Endothelial cell of umbilical vein (primary cell): ENCODE data around the gene MAPK8IP2.

Source experiments
- CTCF ChIP-seq, 2 donors: IDR thresholded peaks; 1 replicate in 1 of 2; 2 replicates in 1 of 2; pipeline ENCODE4 v1.5.1; 2011; ENCODE audit warnings: low read length in 2 of 2, mild to moderate bottlenecking in 2 of 2, moderate library complexity in 2 of 2, control low read depth in 1 of 2, inconsistent platforms in 1 of 2, low read depth in 1 of 2; ENCODE audit not compliant: insufficient read depth in 1 of 2; ENCODE audit errors: extremely low read depth in 1 of 2
- MAX ChIP-seq: IDR thresholded peaks from 2 replicates; pipeline ENCODE4 v1.6.1; 2011; ENCODE audit not compliant: insufficient read depth, insufficient read length
- POLR2A ChIP-seq: IDR thresholded peaks from 2 replicates; pipeline ENCODE4 v1.6.1; 2012; ENCODE audit warnings: low read depth, mild to moderate bottlenecking, control low read depth, low read length
- POLR2AphosphoS5 ChIP-seq: IDR thresholded peaks from 2 replicates; pipeline ENCODE4 v1.6.1; 2012; ENCODE audit warnings: low read depth, mild to moderate bottlenecking, control low read depth, low read length, moderate library complexity; ENCODE audit not compliant: insufficient read depth

- TF ChIP-seq CTCF (IDR thresholded peaks at IDR 0.05; ENCODE audit: extremely low read depth in 1 of 2, insufficient read depth in 1 of 2, low read depth in 1 of 2, low read length in 2 of 2) (no peak), POLR2A (no peak), MAX (no peak), POLR2AphosphoS5 (no peak)
Observed at GRCh38 chr22:50574383-50574755, 26.2 kb upstream of the MAPK8IP2 start.
